Fibroblast of gingiva (primary cell): ENCODE data around the gene PADI4.

Experiments
- DNase-seq: peaks from one replicate; pipeline ENCODE4 v3.0.0-alpha.2; 2011; ENCODE audit warnings: low read depth

Gene PADI4

GRCh38 chr1:17350928-17351446 lies 43.0 kb downstream of the PADI4 start:
- DNase-seq, result no peak

- DNase-seq, result no peak
These were observed 43.8 kb downstream of the PADI4 start for GRCh38 chr1:17351598-17352324.

DNA sequence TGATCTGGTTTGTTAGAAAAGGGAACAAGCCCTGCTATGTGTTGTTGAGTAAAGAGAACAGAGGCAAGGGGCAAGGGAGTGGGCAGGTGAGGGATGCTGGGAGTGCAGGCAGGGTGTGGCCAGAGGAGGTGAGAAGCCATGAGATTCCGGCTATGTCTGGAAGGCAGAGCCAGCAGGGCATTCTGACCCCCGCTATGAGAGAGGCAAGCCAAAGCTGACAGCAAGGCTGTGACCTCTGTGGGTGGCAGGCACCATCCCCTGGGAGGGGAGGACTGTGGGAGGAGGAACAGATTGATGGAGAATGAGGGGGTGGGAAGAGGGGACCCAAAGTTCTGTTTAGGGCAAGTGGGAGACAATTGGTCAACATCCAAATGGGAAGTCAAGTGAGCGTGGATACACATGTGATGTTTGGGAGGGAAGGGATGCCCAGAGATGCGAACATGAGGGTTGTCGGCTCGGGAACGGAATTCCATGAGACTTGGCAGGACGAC lies 44.5 kb downstream of the PADI4 start:
- DNase-seq, result no peak

- no peak for DNase-seq
These were observed 47.9 kb downstream of the PADI4 start for GRCh38 chr1:17355898-17356297.

GRCh38 chr1:17356387-17357026 lies 48.5 kb downstream of the PADI4 start:
- DNase-seq, result no peak

- no peak for DNase-seq
These were observed 50.6 kb downstream of the PADI4 start for GRCh38 chr1:17358557-17358956.

DNA sequence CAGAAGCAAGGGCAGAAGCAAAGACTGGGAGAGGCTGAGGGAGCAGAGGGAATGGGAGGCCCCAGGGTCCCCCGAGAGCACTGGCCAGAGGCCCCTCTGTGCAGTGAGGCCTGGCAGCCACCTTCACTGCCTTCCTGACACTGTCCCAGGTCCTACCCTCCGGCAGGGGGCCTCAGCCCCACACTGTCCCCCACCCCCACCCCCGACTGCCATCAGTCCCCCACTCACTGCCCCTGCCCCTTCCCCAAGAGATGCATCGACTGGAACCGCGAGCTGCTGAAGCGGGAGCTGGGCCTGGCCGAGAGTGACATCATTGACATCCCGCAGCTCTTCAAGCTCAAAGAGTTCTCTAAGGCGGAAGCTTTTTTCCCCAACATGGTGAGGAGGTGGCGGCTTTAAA lies 51.0 kb downstream of the PADI4 start:
- DNase-seq, result no peak

DNA sequence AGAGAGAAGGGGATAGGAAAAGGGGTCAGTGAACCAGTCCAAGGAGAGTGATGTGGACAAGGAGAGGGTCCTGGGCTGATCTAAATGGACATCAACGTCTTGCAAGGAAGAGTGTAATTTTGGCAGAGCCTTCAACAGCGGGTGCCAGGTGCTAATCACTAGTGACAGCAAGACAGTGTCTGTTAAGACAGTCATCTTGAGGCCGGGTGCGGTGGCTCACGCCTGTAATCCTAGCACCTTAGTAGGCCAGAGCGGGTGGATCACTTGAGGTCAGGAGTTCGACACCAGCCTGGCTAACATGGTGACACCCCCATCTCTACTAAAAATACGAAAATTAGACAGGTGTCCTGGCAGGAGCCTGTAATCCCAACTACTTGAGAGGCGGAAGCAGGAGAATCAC lies 51.8 kb downstream of the PADI4 start:
- DNase-seq, result no peak

GRCh38 chr1:17360272-17360956 lies 52.4 kb downstream of the PADI4 start:
- DNase-seq, result no peak

- no peak for DNase-seq
These were observed 53.7 kb downstream of the PADI4 start for GRCh38 chr1:17361687-17362086.

GRCh38 chr1:17363351-17363750 lies 55.4 kb downstream of the PADI4 start:
- no peak for DNase-seq

DNA sequence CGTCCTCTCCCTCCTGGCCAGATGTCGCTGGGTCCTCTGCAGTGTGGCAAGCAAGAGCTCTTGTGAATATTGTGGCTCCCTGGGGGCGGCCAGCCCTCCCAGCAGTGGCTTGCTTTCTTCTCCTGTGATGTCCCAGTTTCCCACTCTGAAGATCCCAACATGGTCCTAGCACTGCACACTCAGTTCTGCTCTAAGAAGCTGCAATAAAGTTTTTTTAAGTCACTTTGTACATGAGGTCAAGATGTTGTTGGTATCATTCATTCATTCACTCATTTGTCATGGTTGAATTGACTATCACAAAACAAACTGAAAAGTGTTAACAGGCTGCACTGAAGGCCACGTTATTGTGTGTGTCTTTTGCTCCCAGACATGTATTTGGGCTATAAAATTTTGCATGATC lies 55.8 kb downstream of the PADI4 start:
- no peak for DNase-seq

- DNase-seq, result no peak
These were observed 57.3 kb downstream of the PADI4 start for GRCh38 chr1:17365293-17365692.

DNA sequence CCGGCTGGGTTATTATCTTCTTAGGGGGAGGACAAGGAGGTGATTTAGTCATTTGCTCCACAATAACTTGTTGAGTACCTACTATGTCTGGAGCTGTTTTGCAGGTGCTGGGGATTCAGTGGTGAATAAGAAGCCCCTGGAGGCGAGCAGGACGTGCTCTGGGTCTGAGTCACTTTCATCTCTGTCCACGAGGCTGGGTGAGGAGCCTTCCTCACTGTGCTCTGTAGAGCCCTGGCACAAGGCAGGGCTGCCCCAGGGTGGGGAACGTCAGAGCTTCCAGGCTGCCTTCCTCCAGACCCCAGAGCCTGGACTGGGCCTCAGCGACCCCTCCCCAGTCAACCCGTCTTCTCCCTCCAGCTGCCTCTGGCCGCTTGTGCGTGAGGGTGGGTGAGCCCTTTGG lies 61.5 kb downstream of the PADI4 start:
- no peak for DNase-seq

DNA sequence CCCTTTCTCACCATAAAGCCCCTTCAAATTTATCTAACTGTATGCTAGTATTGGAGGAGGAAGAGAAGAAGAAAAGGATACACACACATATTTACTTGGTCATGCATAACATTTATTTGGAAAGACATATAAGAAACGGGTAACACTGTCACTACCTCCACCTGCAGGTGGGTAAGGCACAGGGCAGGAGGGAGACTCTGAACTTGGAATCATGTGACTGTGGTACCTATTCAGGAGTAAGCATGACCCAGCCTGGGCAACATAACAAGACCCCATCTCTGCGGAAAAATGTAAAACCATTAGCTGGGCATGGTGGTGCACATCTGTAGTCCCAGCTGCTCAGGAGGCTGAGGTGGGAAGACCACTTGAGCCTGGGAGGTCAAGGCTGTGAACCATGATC lies 62.6 kb downstream of the PADI4 start:
- no peak for DNase-seq

- no peak for DNase-seq
These were observed 63.9 kb downstream of the PADI4 start, which contains the start of gene PADI6 for GRCh38 chr1:17371896-17372295. Gene PADI6 (plus strand): TSS chr1:17372196. CDS start chr1:17372246, 50 bp downstream.

DNA sequence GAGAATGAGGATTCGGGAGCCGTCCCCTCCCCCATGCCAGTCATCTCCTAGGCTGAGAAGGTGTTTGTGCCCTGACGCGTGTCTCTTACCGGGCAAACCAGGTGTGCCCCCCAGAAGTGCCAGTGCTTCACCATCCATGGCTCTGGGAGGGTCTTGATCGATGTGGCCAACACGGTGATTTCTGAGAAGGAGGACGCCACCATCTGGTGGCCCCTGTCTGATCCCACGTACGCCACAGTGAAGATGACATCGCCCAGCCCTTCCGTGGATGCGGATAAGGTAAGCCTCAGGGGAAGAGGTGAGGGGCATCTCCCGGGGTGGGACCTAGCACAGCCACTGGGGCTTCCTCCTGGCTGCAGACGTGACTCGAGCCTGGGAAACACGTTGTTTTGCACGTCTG lies 65.0 kb downstream of the PADI4 start:
- no peak for DNase-seq

DNA sequence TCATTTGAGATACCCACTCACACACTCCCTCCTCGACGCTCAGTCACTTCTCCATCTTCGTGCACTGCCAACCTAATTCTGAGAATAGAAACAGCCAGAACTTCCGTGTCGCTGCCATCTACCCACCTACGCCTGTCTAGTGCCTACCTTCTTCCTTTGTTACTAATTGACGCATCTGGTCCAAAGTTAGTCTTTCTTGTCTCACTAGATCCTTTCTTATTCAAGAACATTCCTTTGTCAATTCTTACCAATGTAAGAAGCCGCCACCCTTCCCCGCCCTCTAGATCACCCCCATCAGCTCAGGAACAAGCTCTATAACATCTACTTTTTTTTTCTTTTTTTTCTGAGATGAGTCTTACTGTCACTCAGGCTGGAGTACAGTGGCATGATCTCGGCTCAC lies 67.7 kb downstream of the PADI4 start:
- DNase-seq, result no peak

- DNase-seq, result no peak
These were observed 69.4 kb downstream of the PADI4 start for GRCh38 chr1:17377325-17377953.

DNA sequence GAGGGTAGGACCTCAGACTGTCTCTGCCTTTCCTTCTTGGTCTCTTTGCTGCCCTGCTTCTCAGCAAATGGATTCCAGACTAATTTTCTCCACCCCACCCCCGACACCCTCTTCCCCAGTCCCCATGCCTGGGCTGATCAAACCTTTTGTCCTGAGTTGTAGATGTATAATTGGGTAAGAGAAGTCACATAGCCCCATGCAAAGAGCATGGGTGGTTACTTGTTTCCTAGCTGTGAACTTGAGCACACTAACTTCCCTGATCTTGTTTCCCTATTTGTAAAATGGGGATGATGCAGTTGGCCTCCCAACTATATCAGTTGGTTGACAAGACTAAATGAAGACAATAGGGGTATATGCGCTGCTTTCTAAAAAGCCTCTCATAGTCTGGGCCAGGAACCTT lies 73.2 kb downstream of the PADI4 start:
- DNase-seq, result no peak

DNA sequence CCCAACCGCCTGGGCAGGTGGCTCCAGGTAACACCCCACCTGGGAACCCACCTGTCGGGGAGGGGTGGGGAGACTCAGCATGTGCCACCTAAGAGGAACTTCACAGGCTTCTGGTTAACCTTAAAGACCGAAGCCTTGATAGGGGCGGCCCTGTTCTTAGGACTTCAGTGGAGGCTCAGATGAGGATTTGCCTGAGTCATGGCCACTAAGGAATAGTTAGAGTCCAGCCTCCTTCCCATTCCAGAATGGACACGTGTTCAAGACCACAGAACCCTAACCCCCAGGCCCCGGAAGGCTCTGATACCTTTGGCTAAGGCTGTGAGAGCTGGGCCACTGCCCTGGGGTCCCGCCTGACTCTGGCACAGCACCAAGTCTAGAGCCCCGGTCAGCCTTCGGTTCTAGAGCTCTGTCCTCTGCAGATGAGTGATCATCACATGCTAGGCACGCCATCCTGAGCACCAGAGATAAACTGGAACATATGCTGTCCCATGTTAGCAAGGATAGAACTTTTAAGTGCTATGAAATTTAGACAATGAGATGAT lies 84.3 kb downstream of the PADI4 start:
- DNase-seq, result no peak

GRCh38 chr1:17393230-17393629 lies 85.2 kb downstream of the PADI4 start:
- no peak for DNase-seq
